Central memory CD4-positive, alpha-beta T cell (primary cell): ENCODE results near the gene DNAJC1.
"Not testable (repeated sequence)": the region's sequence is repeated elsewhere in the genome, so short reads cannot be mapped to it uniquely, and the experiment has no call there.

Experiments
- DNase-seq: peaks from one replicate; pipeline ENCODE4 v3.0.0; 2022

DNAJC1 gene

GRCh38 chr10:21822273-21822672 lies 181.3 kb downstream of the DNAJC1 start:
- DNase-seq: not testable (repeated sequence)

- no peak for DNase-seq
Observed at GRCh38 chr10:21820952-21821351, 182.6 kb downstream of the DNAJC1 start.

GRCh38 chr10:21818416-21818815 lies 185.1 kb downstream of the DNAJC1 start:
- DNase-seq: not testable (repeated sequence)

- no peak for DNase-seq
Observed at GRCh38 chr10:21814866-21815265, 188.7 kb downstream of the DNAJC1 start.

GRCh38 chr10:21813946-21814345 lies 189.6 kb downstream of the DNAJC1 start:
- no peak for DNase-seq

GRCh38 chr10:21811245-21811585 lies 192.3 kb downstream of the DNAJC1 start:
- no peak for DNase-seq

- no peak for DNase-seq
Observed at GRCh38 chr10:21810582-21811244, 192.8 kb downstream of the DNAJC1 start.

GRCh38 chr10:21808550-21808949 lies 195.0 kb downstream of the DNAJC1 start:
- DNase-seq: no peak

- no peak for DNase-seq
Observed at GRCh38 chr10:21807180-21807579, 196.3 kb downstream of the DNAJC1 start.

- DNase-seq: no peak
Observed at GRCh38 chr10:21803374-21803773, 200.2 kb downstream of the DNAJC1 start.

GRCh38 chr10:21801609-21802008 lies 201.9 kb downstream of the DNAJC1 start:
- no peak for DNase-seq

- peak; percentile 16 for DNase-seq
Observed at GRCh38 chr10:21797984-21798765, 205.4 kb downstream of the DNAJC1 start.

- no peak for DNase-seq
Observed at GRCh38 chr10:21797533-21797932, 206.0 kb downstream of the DNAJC1 start.

GRCh38 chr10:21791276-21791675 lies 212.3 kb downstream of the DNAJC1 start:
- DNase-seq: no peak

- no peak for DNase-seq
Observed at GRCh38 chr10:21776883-21777282, 226.6 kb downstream of the DNAJC1 start.

GRCh38 chr10:21771219-21771618 lies 232.3 kb downstream of the DNAJC1 start:
- no peak for DNase-seq

- no peak for DNase-seq
Observed at GRCh38 chr10:21769041-21769440, 234.5 kb downstream of the DNAJC1 start.

- DNase-seq: peak; percentile 40
Observed at GRCh38 chr10:21764466-21765189, 238.9 kb downstream of the DNAJC1 start.

GRCh38 chr10:21760332-21760731 lies 243.2 kb downstream of the DNAJC1 start:
- DNase-seq: no peak

- DNase-seq: no peak
Observed at GRCh38 chr10:21759232-21759631, 244.3 kb downstream of the DNAJC1 start.

- no peak for DNase-seq
Observed at GRCh38 chr10:21758696-21759095, 244.8 kb downstream of the DNAJC1 start.

- no peak for DNase-seq
Observed at GRCh38 chr10:21758239-21758638, 245.3 kb downstream of the DNAJC1 start.

GRCh38 chr10:21757185-21757901 lies 246.2 kb downstream of the DNAJC1 start:
- DNase-seq: no peak
